AML-193 (cell line): Measurements from ENCODE around the gene ARHGAP26.
A peak's percentile ranks its signal among the peaks of the same experiment; 100 is the strongest.
"Not testable (repeated sequence)": the region's sequence is repeated elsewhere in the genome, so short reads cannot be mapped to it uniquely, and the experiment has no call there.

ENCODE experiments used
- DNase-seq, 2 experiments: peaks; one replicate each; lab custom pipeline; 2025; lab: John Stamatoyannopoulos, UW

ARHGAP26 gene

GRCh38 chr5:142982821-142983200 is 212.6 kb downstream of the ARHGAP26 start:
- DNase-seq = no peak

GRCh38 chr5:142984011-142984410 is 213.8 kb downstream of the ARHGAP26 start:
- peak in 1 of 2 experiments; percentile 7 for DNase-seq

DNA sequence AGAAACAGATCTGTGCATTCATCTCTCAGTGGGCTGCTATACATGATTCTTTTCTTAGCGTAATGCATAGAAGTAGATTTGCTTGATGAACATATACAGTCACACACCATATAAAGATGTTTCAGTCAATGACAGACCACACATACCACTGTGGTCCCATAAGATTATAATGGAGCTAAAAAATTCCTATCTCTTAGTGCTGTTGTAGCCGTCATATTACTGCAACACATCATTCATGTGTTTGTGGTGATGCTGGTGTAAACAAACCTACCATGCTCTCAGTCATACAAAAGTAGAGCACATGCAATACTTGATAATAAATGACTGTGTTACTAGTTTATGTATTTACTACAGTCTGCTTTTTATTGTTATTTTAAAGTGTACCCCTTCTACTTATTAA is 214.3 kb downstream of the ARHGAP26 start:
- no peak for DNase-seq

DNA sequence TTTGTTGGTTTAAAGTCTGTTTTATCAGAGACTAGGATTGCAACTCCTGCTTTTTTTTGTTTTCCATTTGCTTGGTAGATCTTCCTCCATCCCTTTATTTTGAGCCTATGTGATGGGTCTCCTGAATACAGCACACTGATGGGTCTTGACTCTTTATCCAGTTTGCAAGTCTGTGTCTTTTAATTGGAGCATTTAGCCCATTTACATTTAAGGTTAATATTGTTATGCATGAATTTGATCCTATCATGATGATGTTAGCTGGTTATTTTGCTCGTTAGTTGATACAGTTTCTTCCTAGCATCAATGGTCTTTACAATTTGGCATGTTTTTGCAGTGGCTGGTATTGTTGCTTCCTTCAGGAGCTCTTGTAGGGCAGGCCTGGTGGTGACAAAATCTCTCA is 219.1 kb downstream of the ARHGAP26 start:
- not testable (repeated sequence) for DNase-seq

GRCh38 chr5:142990073-142990472 is 219.9 kb downstream of the ARHGAP26 start:
- DNase-seq = not testable (repeated sequence)

- DNase-seq = no peak
Observed at GRCh38 chr5:142994218-142994617, 224.0 kb downstream of the ARHGAP26 start.

DNA sequence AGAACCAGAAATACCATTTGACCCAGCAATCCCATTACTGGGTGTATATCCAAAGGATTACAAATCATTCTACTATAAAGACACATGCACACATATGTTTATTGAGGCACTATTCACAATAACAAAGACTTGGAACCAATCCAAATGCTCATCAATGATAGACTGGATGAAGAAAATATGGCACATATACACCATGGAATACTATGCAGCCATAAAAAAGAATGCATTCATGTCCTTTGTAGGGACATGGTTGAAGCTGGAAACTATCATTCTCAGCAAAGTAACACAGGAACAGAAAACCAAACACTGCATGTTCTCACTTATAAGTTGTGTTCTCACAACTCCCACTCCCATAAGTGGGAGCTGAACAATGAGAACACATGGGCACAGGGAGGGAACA is 225.4 kb downstream of the ARHGAP26 start:
- not testable (repeated sequence) for DNase-seq

DNA sequence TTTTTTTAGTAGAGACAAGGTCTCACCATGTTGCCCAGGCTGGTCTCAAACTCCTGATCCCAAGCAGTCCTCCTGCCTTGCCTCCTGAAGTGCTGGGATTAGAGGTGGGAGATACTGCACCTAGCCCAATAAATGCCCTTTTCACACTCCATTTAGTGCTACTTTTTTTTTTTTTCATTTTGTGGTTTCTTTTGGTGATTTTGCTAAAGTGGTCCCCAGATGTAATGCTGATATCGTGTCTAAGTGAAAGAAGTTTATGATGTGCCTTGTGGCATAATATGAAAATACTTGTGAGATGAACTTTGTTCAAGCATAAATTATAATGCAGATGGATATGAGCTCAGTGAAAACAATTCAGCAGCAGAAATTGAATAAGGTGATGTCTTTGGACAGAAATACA is 227.4 kb downstream of the ARHGAP26 start:
- DNase-seq = no peak

- no peak for DNase-seq
Observed at GRCh38 chr5:142998316-142999020, 228.3 kb downstream of the ARHGAP26 start.

- DNase-seq = not testable (repeated sequence)
Observed at GRCh38 chr5:143000551-143000950, 230.4 kb downstream of the ARHGAP26 start.

DNA sequence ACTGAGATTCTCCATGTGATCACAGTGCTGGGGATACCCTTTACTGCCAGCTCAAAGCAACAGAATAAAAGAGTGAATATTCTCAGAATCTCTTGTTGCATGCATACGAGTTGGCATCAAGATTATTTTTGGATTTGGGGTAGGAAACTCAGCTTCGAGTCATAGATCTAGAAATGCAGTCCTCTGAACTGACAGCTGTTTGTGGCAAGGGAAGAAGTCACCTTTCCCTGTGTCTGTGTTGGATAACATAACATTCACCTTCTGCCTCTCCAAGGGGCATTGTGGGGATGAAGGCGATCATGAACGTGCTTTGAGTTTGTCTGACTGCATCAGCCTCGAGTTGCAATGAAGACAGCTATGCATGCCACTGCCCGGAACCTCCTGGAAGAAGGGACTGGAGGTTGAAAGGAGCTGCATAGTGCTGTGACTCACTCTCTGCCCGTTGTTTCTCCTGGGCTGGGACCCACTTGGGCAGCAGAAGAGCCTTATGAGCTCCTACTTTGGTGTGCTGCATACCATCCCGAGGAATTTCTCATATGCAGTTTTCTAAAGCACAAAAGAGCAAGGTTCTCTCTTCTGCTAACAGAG is 231.7 kb downstream of the ARHGAP26 start:
- DNase-seq = peak in 1 of 2 experiments; percentile 6

DNA sequence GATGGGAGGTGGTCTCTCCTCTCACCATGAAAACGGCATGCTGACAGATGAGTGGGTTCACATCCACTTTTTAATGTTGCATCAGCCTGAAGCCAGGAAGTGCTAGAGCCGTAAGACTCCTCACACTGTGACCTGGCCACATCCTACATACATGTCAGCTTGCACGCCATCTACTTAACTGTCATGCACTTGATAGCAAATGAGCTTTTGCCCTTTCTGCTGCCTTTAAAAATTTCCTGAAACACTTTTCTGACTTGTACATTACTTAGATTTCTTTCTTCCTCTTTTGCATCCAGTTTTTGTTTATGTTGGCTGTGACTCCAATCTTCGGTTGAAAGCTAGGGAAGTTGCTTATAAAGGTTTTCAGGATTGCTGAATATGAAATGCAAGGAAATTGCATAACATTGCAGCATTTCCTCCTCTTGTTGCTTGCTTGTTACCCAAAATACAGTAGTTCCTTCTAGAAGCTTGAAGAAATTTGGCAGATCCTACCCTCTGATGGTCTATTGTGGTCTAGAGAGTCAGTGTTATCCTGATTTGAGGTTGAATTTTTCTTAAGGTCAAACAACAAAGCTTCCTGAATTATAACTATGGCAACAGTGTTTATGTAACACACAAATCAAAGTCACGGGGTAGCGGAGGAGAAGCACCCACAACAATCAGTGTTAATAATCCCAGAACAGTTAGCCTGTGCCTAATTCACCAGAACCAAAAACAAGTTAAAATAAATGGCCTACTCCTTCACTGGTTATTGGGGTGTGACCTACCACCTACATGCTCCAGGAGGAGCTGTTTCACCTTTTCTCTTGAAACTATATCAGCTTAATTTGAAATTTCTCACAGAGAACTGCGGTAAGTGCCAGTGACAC is 232.5 kb downstream of the ARHGAP26 start:
- DNase-seq = peak; percentile 98

DNA sequence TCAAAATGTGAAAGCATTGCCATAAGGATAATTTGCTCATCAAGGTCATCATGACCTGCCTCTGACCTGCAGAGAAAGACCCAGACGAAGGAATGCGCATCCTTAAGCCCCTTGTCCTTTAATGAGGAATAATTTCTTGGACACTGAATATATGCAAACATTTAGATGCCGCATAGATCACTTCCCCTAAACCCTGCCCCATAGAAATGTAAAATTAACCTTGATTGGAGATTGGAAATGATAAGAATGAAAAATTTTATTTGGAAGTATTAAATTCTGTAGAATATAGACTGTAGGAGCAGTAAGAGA is 233.1 kb downstream of the ARHGAP26 start:
- no peak for DNase-seq

- no peak for DNase-seq
Observed at GRCh38 chr5:143004361-143005145, 234.4 kb downstream of the ARHGAP26 start.

DNA sequence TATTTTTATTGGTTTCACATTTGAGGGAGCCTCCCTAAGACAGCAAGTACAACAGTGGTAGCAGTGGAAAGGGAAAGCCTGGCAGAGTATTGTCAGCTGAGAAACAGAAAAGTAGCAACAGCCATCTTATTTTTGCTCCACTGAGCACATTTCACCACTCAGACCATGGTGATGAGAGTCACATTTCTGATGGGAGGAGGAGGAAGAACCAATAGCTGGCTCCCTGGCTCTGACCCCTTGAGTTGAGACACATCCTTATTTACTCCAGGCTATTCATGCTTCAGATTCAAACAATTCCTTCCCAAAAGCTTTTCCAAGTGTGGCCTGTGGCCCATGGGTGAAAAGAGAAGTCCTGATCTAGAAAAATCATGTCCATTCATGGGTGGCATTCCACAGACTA is 236.3 kb downstream of the ARHGAP26 start:
- DNase-seq = no peak

DNA sequence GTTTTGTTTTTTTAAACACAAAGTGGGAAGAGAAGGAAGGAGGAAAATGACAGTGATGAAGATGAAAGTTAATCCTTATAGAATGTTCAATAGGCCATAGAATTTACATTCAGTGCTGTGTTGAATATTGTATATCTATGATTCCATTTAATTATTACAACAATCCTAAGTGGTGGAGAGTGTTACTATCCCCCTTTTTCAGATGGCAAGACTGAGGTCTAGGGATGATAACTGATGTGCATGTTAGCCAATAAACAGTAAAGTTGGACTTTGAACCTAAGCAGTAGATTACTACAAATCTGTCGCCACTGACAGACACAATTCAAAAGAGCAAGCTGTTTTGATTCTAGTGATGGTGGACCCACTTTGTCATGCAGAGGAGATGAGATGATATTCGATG is 237.9 kb downstream of the ARHGAP26 start:
- DNase-seq = no peak

- no peak for DNase-seq
Observed at GRCh38 chr5:143008809-143009521, 238.8 kb downstream of the ARHGAP26 start.

GRCh38 chr5:143010351-143010750 is 240.2 kb downstream of the ARHGAP26 start:
- DNase-seq = no peak

DNA sequence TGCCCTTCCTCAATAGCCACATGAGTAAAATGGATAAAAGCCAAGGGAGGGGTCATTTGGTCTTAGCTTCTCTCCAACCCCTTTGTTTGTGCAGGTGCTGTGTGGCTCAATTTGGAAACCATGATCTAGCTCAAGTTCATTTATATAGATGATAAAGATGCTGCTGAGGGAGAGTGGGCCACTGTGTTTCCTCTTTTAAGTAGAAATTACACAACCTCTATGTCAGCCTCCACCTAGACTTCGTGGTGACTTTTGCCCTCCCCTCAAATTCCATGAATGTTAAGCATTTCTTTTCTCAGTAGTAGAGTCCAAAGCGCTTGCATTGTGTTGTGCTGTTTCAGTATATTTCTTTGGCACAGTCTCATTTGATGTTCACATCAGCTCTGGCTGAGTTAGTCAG is 241.4 kb downstream of the ARHGAP26 start:
- DNase-seq = peak; percentile 3 to 10

- no peak for DNase-seq
Observed at GRCh38 chr5:143013176-143013891, 243.2 kb downstream of the ARHGAP26 start.
